Thyroid gland (tissue), 4 donors: ENCODE results near the gene PPARGC1A.

Source experiments
- CTCF ChIP-seq, 6 experiments: fragments of 200-600 bp in 3 of 6; fragments of 450-650 bp in 3 of 6; sonication (generic) in 3 of 6; IDR thresholded peaks; one replicate each; pipeline ENCODE4 v1.5.1; 2016 to 2019; ENCODE audit warnings: antibody characterized with exemption in 6 of 6, mild to moderate bottlenecking in 2 of 6, inconsistent platforms in 1 of 6, moderate library complexity in 1 of 6
- POLR2A ChIP-seq, 2 donors: fragments of 450-650 bp; IDR thresholded peaks; one replicate each; pipeline ENCODE4 v1.6.1; 2017; ENCODE audit warnings: antibody characterized with exemption in 2 of 2, mild to moderate bottlenecking in 2 of 2, moderate library complexity in 1 of 2

GRCh38 chr4:23881674-23882337 is 8.0 kb downstream of the PPARGC1A start:
- TF ChIP-seq CTCF (IDR thresholded peaks at IDR 0.05) (peak in 3 of 6 experiments; percentile 30 to 40 (median 34)), POLR2A (IDR thresholded peaks at IDR 0.05) (peak in 1 of 2 donors; percentile 11)
